Measurements from ENCODE around the gene PKDCC.
"Not testable (repeated sequence)": the region's sequence is repeated elsewhere in the genome, so short reads cannot be mapped to it uniquely, and the experiment has no call there.

The PKDCC gene

DNA sequence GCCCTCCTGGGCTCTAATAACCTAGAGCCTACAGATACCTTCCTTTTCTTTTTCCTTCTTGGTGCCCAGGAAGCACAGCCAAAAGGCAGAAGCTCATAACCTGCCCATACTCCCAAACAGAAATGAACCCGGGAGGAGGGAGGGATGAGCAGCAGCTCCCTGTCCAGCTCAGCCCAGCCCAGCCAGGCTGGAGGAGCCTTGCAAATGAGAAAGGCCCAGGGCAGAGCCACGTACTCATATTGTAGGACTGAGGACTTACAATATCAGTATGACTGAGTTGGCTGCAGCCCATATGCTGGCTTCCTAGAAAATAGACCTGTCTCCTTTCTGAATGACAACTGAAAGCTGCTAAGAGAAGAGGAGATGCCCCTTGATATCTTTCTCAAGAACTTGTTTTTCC is 21.7 kb downstream of the PKDCC start:
- in situ Hi-C loops (cut with MboI; ENCODE audit: low sequenced_read_pairs), result no loop called here
- no peaks in the 10 kb centered on the region for H3K4me1 ChIP-seq
- no peaks in the 10 kb centered on the region for H3K9me3 ChIP-seq
- peaks cover 11% of the 10 kb centered on the region; the same call in 1 of the 2 replicates for H3K27me3 ChIP-seq (ENCODE audit: low read depth)
- no peak overlapping the region for H3K4me3 ChIP-seq
- DNase-seq (ENCODE audit: low spot score in 2 of 2), result no peak
- H3K36me3 ChIP-seq (replicated peaks), result no peaks in the 10 kb centered on the region

- DNase-seq (ENCODE audit: low spot score in 2 of 2), result no peak
- Histone ChIP-seq H3K27me3 (ENCODE audit: low read depth) (peaks cover 10% of the 10 kb centered on the region; the same call in 1 of the 2 replicates), H3K9me3 (no peaks in the 10 kb centered on the region), H3K4me3 (no peak overlapping the region), H3K4me1 (no peaks in the 10 kb centered on the region), H3K36me3 (replicated peaks) (no peaks in the 10 kb centered on the region)
- in situ Hi-C loops (cut with MboI; ENCODE audit: low sequenced_read_pairs), result no loop called here
These were observed 24.0 kb downstream of the PKDCC start for GRCh38 chr2:42071791-42072190.

GRCh38 chr2:42072349-42073118 is 24.7 kb downstream of the PKDCC start:
- Histone ChIP-seq H3K4me3 (no peak overlapping the region), H3K27me3 (ENCODE audit: low read depth) (peaks cover 13% of the 10 kb centered on the region; the same call in 1 of the 2 replicates), H3K36me3 (replicated peaks) (no peaks in the 10 kb centered on the region), H3K9me3 (no peaks in the 10 kb centered on the region), H3K4me1 (no peaks in the 10 kb centered on the region)
- in situ Hi-C loops (cut with MboI; ENCODE audit: low sequenced_read_pairs), result no loop called here
- no peak for DNase-seq (ENCODE audit: low spot score in 2 of 2)

DNA sequence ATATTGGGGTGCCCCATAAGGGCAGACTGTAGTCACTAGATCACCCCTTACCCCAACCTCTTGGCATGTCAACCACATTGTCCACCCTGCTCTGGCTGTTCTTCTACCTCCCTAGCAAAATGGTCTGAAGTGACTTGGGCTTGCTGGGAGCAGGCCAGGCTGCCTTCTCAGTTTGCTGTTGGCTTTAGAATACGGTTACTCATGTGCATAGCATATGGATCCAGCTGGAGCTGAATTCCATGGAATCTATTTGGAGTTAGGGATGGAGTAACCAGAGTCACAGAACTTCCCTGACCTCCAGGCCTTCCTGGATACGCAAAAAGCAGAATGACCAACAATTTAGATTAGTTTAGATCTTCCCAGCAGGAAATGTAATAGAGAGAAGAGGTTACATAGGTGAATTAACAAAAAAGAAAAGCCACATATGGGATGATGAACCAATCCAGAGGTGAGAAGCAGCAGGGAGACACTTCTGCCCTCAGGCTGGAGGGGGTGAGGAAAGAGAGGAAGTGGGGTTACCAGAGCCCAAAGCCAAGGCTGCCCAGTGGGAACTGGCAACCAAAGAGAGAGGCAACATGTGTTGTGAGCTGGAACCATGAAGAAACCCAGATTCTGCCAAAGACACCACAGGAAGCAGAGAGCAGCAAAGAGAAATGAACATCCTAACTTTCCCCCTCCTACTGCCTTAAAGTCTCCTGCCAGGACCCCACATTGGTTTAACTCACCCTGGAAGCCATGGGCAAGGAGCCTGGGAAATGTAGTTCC is 26.1 kb downstream of the PKDCC start:
- H3K4me1 ChIP-seq, result no peaks in the 10 kb centered on the region
- no peak for DNase-seq (ENCODE audit: low spot score in 2 of 2)

GRCh38 chr2:42074661-42075060 is 26.8 kb downstream of the PKDCC start:
- H3K4me1 ChIP-seq, result no peaks in the 10 kb centered on the region
- in situ Hi-C loops (cut with MboI; ENCODE audit: low sequenced_read_pairs), result no loop called here
- no peak for DNase-seq (ENCODE audit: low spot score in 2 of 2)
- H3K27me3 ChIP-seq (ENCODE audit: low read depth), result peaks cover 8% of the 10 kb centered on the region; the same call in 1 of the 2 replicates
- H3K4me3 ChIP-seq, result no peak overlapping the region
- H3K36me3 ChIP-seq (replicated peaks), result no peaks in the 10 kb centered on the region
- H3K9me3 ChIP-seq, result no peaks in the 10 kb centered on the region

More for the DNA sequence above, 26.1 kb downstream of the PKDCC start:
- no peaks in the 10 kb centered on the region for H3K36me3 ChIP-seq (replicated peaks)
- no peaks in the 10 kb centered on the region for H3K9me3 ChIP-seq
- peaks cover 8% of the 10 kb centered on the region; the same call in 1 of the 2 replicates for H3K27me3 ChIP-seq (ENCODE audit: low read depth)
- in situ Hi-C loops (cut with MboI; ENCODE audit: low sequenced_read_pairs), result no loop called here
- H3K4me3 ChIP-seq, result no peak overlapping the region

GRCh38 chr2:42076357-42077225 is 28.8 kb downstream of the PKDCC start:
- H3K36me3 ChIP-seq (replicated peaks), result no peaks in the 10 kb centered on the region
- no peaks in the 10 kb centered on the region for H3K9me3 ChIP-seq
- H3K4me3 ChIP-seq, result no peak overlapping the region
- no peaks in the 10 kb centered on the region for H3K4me1 ChIP-seq
- in situ Hi-C loops (cut with MboI; ENCODE audit: low sequenced_read_pairs), result no loop called here
- no peak for DNase-seq (ENCODE audit: low spot score in 2 of 2)
- H3K27me3 ChIP-seq (ENCODE audit: low read depth), result 0 out of 2 replicates have a peak, but pooled peaks cover 11% of the 10 kb centered on the region

DNA sequence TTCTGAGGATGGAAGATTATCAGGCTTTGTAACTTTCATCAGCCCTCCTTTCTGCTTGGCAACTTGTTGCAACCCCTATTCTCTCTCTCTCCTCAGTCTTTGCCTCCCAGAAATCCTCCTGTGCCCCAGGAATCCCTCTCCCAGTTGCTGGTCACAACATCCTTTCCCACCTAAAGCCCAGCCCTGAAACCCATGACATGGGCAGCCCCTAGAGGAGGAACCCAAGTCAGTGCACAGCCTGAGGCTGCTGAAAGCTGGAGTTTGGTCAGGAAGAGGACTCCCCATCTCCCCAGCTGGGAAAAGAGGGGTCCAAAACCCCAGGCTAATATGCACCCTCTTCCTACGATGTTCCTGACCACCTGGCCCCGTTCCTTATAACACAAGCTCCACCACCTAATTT is 29.5 kb downstream of the PKDCC start:
- H3K4me1 ChIP-seq, result no peaks in the 10 kb centered on the region
- no peaks in the 10 kb centered on the region for H3K36me3 ChIP-seq (replicated peaks)
- in situ Hi-C loops (cut with MboI; ENCODE audit: low sequenced_read_pairs), result no loop called here
- no peak for DNase-seq (ENCODE audit: low spot score in 2 of 2)
- no peak overlapping the region for H3K4me3 ChIP-seq
- no peaks in the 10 kb centered on the region for H3K9me3 ChIP-seq
- H3K27me3 ChIP-seq (ENCODE audit: low read depth), result 0 out of 2 replicates have a peak, but pooled peaks cover 11% of the 10 kb centered on the region

DNA sequence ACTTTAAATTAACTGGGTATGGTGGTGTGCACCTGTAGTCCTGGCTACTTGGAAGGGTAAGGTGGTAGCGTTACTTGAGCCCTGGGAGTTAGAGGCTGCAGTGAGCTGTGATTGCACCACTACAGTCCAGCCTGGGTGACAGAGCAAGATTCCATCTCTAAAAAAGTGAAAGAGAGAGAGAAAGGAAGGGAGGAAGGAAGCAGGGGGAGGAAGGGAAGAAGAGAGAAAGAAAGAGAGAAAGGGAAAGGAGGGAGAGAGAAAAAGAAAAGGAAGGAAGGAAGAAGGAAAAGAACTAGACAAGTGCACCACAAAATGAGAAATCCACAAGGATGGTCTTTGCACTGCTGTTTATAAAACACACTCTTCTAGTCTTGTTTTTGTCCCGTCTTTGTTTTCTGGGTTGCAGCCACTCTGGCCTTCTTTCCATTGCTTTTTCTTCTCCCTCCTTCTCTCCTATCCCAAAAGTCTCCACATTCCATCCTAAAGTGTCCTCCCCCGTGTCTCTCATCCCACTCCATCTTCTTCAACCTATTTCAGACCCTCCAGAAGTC is 32.0 kb downstream of the PKDCC start:
- H3K9me3 ChIP-seq, result no peaks in the 10 kb centered on the region
- H3K4me1 ChIP-seq, result no peaks in the 10 kb centered on the region
- DNase-seq (ENCODE audit: low spot score in 2 of 2), result no peak
- H3K27me3 ChIP-seq (ENCODE audit: low read depth), result 0 out of 2 replicates have a peak, but pooled peaks cover 14% of the 10 kb centered on the region
- no peaks in the 10 kb centered on the region for H3K36me3 ChIP-seq (replicated peaks)
- no peak overlapping the region for H3K4me3 ChIP-seq
- in situ Hi-C loops (cut with MboI; ENCODE audit: low sequenced_read_pairs), result no loop called here

GRCh38 chr2:42081151-42081550 is 33.3 kb downstream of the PKDCC start:
- H3K4me3 ChIP-seq; DNase-seq (ENCODE audit: low spot score in 2 of 2); H3K4me1 ChIP-seq; H3K9me3 ChIP-seq; in situ Hi-C loops (cut with MboI; ENCODE audit: low sequenced_read_pairs); H3K36me3 ChIP-seq (replicated peaks): not testable (repeated sequence)
- H3K27me3 ChIP-seq (ENCODE audit: low read depth), result 0 out of 2 replicates have a peak, but pooled peaks cover 14% of the 10 kb centered on the region

- Histone ChIP-seq H3K27me3 (ENCODE audit: low read depth) (0 out of 2 replicates have a peak, but pooled peaks cover 11% of the 10 kb centered on the region), H3K4me1 (no peaks in the 10 kb centered on the region), H3K9me3 (no peaks in the 10 kb centered on the region), H3K4me3 (no peak overlapping the region), H3K36me3 (replicated peaks) (no peaks in the 10 kb centered on the region)
- in situ Hi-C loops (cut with MboI; ENCODE audit: low sequenced_read_pairs), result no loop called here
- DNase-seq (ENCODE audit: low spot score in 2 of 2), result no peak
These were observed 34.2 kb downstream of the PKDCC start for GRCh38 chr2:42082016-42082415.

GRCh38 chr2:42084231-42084671 is 36.4 kb downstream of the PKDCC start:
- no peak for DNase-seq (ENCODE audit: low spot score in 2 of 2)
- Histone ChIP-seq H3K9me3 (no peaks in the 10 kb centered on the region), H3K4me3 (no peak overlapping the region), H3K4me1 (no peaks in the 10 kb centered on the region), H3K27me3 (ENCODE audit: low read depth) (0 out of 2 replicates have a peak, but pooled peaks cover 7% of the 10 kb centered on the region), H3K36me3 (replicated peaks) (no peaks in the 10 kb centered on the region)
- in situ Hi-C loops (cut with MboI; ENCODE audit: low sequenced_read_pairs), result no loop called here

DNA sequence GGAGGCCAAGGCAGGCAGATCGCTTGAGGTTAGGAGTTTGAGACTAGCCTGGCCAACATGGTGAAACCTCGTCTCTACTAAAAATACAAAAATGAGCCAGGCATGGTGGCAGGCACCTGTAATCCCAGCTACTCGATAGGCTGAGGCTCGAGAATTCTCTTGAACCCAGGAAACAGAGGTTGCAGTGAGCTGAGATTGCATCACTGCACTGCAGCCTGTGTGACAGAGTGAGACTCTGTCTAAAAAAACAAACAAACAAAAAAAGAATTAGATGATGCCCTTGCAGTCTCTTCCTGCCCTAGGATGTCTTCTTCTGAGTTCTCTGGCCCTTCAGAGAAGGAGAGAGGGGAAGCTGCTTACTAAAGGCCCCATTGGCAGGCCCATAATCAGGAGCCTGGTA is 37.2 kb downstream of the PKDCC start:
- in situ Hi-C loops (cut with MboI; ENCODE audit: low sequenced_read_pairs), result loop anchor here (5.0 kb wide), 1 partner anchor 213 kb away; no protein-coding TSS in a partner anchor
- DNase-seq (ENCODE audit: low spot score in 2 of 2); H3K36me3 ChIP-seq (replicated peaks); H3K4me3 ChIP-seq; H3K4me1 ChIP-seq; H3K9me3 ChIP-seq; H3K27me3 ChIP-seq (ENCODE audit: low read depth): not testable (repeated sequence)
